GM18907 (cell line): ENCODE results near the gene RAP1GDS1.
"Not testable (repeated sequence)": the region's sequence is repeated elsewhere in the genome, so short reads cannot be mapped to it uniquely, and the experiment has no call there.

Experiments
- ATAC-seq: cut with Tn5 transposase; IDR thresholded peaks from one replicate; pipeline ENCODE4 v1.9.1; 2021; ENCODE audit warnings: mild to moderate bottlenecking, moderate library complexity; ENCODE audit not compliant: unreplicated experiment

Gene RAP1GDS1

GRCh38 chr4:98423009-98423408, 161.8 kb downstream of the RAP1GDS1 start:
- no peak for ATAC-seq

GRCh38 chr4:98430708-98431403, 169.7 kb downstream of the RAP1GDS1 start:
- ATAC-seq = no peak

- ATAC-seq = no peak
These were observed 172.5 kb downstream of the RAP1GDS1 start for GRCh38 chr4:98433691-98434090.

- ATAC-seq = no peak
These were observed 173.6 kb downstream of the RAP1GDS1 start for GRCh38 chr4:98434816-98435215.

- ATAC-seq = no peak
These were observed 183.2 kb downstream of the RAP1GDS1 start for GRCh38 chr4:98444371-98444770.

GRCh38 chr4:98446499-98447375, 185.6 kb downstream of the RAP1GDS1 start:
- ATAC-seq = peak; percentile 83

- ATAC-seq = no peak
These were observed 186.5 kb downstream of the RAP1GDS1 start for GRCh38 chr4:98447648-98448047.

- ATAC-seq = peak; percentile 51
These were observed 187.7 kb downstream of the RAP1GDS1 start for GRCh38 chr4:98448908-98449307.

GRCh38 chr4:98452091-98452490, 190.9 kb downstream of the RAP1GDS1 start:
- ATAC-seq = no peak

- ATAC-seq = not testable (repeated sequence)
These were observed 196.2 kb downstream of the RAP1GDS1 start for GRCh38 chr4:98457422-98457821.

- not testable (repeated sequence) for ATAC-seq
These were observed 200.1 kb downstream of the RAP1GDS1 start for GRCh38 chr4:98461121-98461865.

- ATAC-seq = no peak
These were observed 201.3 kb downstream of the RAP1GDS1 start for GRCh38 chr4:98462487-98462886.

- ATAC-seq = no peak
These were observed 205.8 kb downstream of the RAP1GDS1 start for GRCh38 chr4:98466868-98467599.

GRCh38 chr4:98467627-98468072, 206.5 kb downstream of the RAP1GDS1 start:
- ATAC-seq = peak; percentile 97

- ATAC-seq = no peak
These were observed 207.5 kb downstream of the RAP1GDS1 start for GRCh38 chr4:98468709-98469108.

GRCh38 chr4:98469771-98470170, 208.6 kb downstream of the RAP1GDS1 start:
- ATAC-seq = no peak

- no peak for ATAC-seq
These were observed 209.2 kb downstream of the RAP1GDS1 start for GRCh38 chr4:98470366-98470765.

GRCh38 chr4:98470831-98471230, 209.6 kb downstream of the RAP1GDS1 start:
- ATAC-seq = no peak

- no peak for ATAC-seq
These were observed 211.9 kb downstream of the RAP1GDS1 start for GRCh38 chr4:98473046-98473445.

- ATAC-seq = no peak
These were observed 213.2 kb downstream of the RAP1GDS1 start for GRCh38 chr4:98474408-98474844.

- no peak for ATAC-seq
These were observed 215.7 kb downstream of the RAP1GDS1 start for GRCh38 chr4:98476891-98477290.
